ENCODE results near the gene HS6ST1.

Gene HS6ST1

GRCh38 chr2:128284037-128284441 is 34.6 kb downstream of the HS6ST1 start:
- DNase-seq = no peak

- DNase-seq = no peak
Measured at GRCh38 chr2:128282976-128283810, 35.5 kb downstream of the HS6ST1 start.

- no peak for DNase-seq
Measured at GRCh38 chr2:128282246-128282975, 36.3 kb downstream of the HS6ST1 start.

GRCh38 chr2:128281852-128282245 is 36.8 kb downstream of the HS6ST1 start:
- DNase-seq = no peak

- peak in 7 of 58 donors; percentile 21 to 45 (median 34) for DNase-seq
Measured at GRCh38 chr2:128280901-128281321, 37.8 kb downstream of the HS6ST1 start.

GRCh38 chr2:128280158-128280871 is 38.4 kb downstream of the HS6ST1 start:
- peak in 4 of 58 donors; percentile 16 to 39 (median 34) for DNase-seq

GRCh38 chr2:128279786-128280157 is 38.9 kb downstream of the HS6ST1 start:
- DNase-seq = no peak

- DNase-seq = no peak
Measured at GRCh38 chr2:128279009-128279408, 39.7 kb downstream of the HS6ST1 start.

- no peak for DNase-seq
Measured at GRCh38 chr2:128277961-128278681, 40.5 kb downstream of the HS6ST1 start.

- DNase-seq = no peak
Measured at GRCh38 chr2:128276878-128277675, 41.6 kb downstream of the HS6ST1 start.

GRCh38 chr2:128275498-128276045 is 43.1 kb downstream of the HS6ST1 start:
- DNase-seq = no peak

GRCh38 chr2:128274218-128274617 is 44.5 kb downstream of the HS6ST1 start:
- no peak for DNase-seq

- no peak for DNase-seq
Measured at GRCh38 chr2:128273469-128274081, 45.1 kb downstream of the HS6ST1 start.

GRCh38 chr2:128272601-128273468 is 45.8 kb downstream of the HS6ST1 start:
- DNase-seq = no peak

GRCh38 chr2:128271911-128272600 is 46.6 kb downstream of the HS6ST1 start:
- peak in 7 of 58 donors; percentile 10 to 57 (median 34) for DNase-seq

- DNase-seq = no peak
Measured at GRCh38 chr2:128271597-128271910, 47.1 kb downstream of the HS6ST1 start.

GRCh38 chr2:128270672-128271596 is 47.7 kb downstream of the HS6ST1 start:
- DNase-seq = peak in 1 of 58 donors; percentile 18
